Endothelial cell of hepatic sinusoid (primary cell): ENCODE measurements around the gene SCARB1.
"Not testable (repeated sequence)": the region's sequence is repeated elsewhere in the genome, so short reads cannot be mapped to it uniquely, and the experiment has no call there.

ENCODE experiments used
- in situ Hi-C: cut with HindIII; loops from 2 replicates; pipeline ENCODE4 v1.10.0; 2017; ENCODE audit warnings: low sequenced_read_pairs

Gene SCARB1

DNA sequence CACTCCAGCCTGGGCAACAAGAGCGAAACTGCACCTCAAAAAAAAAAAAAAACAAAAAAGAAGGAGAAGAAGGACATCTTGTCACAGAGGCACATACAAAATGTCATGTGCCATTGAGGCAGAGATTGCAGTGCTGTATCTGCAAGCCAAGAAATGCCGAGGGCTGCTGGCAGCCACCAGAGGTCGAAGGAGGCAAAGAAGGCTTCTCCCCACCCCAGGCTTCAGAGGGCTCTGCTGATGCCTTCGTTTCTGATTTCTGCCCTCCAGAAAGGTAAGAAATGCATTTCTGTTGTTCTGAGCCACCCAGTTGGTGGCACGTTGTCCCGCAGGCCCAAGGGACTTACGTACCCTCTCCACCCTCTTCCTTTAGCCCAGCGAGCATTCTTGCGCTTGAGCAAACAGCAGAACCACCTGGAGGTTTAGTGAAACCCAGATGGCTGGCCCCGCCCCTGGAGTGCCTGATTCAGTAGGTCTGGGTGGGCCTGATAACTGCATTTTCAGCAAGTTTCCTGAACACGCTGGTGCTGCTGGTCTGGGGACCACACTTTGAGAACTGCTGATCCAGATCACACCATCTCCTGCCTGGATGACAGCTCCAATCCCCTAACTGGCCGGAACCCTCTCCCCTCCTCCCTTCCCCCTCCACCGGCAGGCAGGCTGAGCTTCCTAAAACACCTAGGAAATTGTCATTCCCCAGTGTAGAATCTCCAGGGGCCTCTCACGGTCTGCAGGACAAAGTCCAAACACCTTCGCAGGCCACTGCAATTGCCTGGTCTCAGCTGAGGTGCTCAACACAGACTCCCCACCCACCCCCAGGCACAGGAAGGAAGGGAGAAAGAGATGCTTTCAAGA is 21.1 kb upstream of the SCARB1 start:
- in situ Hi-C loops, result no loop called here

DNA sequence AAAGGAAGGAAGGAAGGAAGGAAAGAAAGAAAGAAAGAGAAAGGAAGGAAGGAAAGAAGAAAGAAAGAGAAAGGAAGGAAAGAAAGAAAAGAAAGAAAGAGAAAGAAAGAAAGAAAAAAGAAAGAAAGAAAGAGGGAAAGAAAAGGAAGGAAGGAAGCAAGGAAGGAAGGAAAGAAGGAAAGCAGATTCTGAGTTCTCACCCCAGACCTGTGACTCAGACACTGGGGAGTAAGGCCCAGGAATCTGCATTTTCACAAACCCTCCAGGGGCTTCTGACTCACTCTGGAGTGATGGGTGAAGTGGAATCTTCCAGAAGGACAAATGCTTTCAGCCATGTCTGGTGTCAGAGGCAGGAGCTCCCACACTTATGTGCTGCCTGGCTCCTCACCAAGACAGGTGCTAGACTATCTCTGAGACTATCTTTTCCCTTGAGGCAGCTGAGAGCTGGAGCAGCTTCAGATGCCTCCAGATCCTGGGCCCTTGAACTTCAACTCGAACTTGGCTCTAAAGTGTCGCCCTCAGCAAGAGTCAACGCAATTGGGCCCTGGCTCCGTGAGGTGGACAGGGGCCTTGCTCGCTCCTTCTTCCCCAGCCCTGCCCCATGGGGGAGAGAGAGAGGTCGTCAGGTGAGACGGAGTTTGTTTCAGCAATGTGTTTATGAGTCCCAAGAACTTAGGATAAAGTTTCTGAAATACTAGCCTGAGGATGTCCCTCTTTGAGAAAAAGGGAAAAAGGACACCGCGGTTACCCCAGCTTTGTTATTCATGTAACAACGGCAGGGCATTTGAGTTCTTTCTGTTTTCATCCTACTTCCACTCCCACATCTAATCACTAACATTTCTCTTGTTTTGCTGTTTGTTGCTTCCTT is 19.8 kb upstream of the SCARB1 start:
- in situ Hi-C loops, result no loop called here

DNA sequence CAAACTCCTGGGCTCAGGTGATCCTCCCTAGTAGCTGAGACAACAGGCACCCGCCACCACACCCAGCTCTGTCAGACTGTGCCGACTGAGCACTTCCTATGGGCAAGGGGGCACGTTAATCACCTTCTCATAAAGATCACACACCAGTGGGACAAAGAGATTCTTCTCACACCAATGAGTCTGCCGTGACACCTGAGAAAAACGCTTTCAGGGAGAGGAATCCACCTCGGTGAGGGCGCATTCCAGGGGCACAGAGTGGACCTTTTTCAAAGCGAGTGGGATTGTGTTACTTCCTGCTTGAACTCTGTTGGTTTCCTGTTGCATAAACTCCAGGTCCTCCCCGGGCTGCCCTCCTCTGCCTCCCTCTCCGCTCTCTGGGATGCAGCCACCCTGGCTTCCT is 17.5 kb upstream of the SCARB1 start:
- in situ Hi-C loops, result no loop called here

DNA sequence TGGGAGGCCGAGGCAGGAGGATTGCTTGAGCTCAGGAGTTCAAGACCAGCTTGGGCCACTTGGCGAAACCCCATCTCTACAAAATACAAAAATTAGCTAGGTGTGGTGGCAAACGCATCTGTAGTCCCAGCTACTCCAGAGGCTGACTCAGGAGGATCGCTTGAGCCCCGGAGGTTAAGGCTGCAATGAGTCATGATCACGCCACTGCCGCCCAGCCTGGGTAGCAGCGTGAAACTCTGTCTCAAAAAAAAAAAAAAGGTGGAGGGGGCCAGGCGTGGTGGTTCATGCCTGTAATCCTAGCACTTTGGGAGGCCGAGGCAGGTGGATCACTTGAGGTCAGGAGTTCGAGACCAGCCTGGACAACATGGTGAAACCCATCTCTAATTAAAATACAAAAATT is 16.7 kb upstream of the SCARB1 start:
- in situ Hi-C loops, result not testable (repeated sequence)

DNA sequence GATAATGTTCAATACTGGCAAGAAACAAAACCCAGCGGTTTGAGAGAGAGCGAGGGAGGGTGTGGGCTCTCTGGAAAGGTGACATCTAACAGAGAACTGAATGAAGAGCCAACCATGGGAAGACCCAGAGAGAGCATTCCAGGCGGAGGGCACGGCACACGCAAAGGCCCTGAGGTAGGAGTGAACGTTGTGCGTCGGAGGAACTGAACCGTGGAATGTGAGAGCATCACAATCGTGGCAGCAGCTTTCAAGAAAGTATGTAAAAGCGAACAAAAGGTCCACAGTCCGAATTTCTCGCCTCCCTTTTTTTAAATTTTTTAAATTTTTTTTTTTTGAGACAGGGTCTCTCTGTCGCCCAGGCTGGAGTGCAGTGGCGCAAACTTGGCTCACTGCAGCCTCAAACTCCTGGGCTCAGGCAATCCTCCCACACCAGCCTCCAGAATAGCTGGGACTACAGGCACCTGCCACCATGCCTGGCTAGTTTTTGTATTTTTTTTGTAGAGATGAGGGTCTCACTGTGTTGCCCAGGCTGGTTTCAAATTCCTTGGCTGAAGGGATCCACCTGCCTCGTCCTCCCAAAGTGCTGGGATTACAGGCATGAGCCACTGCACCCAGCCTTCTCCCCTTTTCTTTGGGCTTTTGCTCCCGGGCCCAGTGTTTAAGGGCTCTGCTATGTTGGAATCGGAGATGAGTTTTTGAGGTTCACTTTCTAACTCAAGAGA is 15.3 kb upstream of the SCARB1 start:
- in situ Hi-C loops, result no loop called here

DNA sequence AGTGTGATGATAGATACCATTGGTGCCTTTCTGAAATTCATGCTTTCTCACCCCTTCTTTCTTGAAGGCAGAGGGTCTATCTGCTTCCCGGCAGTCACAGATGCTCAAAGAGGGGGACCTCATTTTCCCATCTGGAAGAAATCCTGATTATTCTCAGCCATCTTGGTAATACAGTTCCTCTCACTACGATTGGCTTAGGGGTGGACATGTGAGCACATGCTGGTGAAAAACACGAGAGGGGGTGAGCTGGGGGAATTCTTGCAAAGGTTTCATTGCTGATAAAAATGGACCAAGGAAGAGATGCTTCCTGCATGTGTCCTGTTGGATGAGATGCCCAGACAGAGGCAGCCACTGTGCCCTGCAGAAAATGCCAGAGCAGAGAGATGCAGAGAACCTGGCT is 13.8 kb upstream of the SCARB1 start:
- in situ Hi-C loops, result no loop called here

DNA sequence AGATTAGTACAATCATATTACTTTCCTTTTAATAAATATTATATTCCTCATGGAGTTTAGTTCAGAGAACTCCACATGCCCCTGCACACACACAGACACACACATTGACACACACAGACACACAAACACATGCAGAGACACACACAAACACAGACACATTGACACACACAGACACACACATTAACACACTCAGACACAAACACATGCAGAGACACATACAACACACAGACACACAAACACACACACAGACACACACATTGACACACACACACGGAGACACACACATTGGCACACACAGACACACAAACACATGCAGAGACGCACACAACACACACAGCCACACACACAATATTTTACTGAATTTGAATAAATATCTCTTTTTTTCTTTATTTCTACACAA is 12.5 kb upstream of the SCARB1 start:
- in situ Hi-C loops, result no loop called here

DNA sequence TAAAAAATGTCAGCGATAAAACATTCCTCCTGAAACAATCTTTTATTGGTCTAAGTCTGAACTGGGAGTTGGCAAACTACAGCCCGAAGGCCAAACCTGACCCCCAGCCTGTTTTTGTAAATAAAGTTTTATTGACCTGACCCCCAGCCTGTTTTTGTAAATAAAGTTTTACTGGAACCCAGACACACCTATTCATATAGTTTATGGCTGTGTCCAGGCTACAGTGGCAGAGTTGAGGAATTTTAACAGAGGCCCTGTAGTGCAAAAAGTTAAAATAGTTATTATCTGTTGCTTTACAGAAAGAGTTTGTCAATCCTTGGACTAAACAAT is 12.1 kb upstream of the SCARB1 start:
- in situ Hi-C loops, result no loop called here

DNA sequence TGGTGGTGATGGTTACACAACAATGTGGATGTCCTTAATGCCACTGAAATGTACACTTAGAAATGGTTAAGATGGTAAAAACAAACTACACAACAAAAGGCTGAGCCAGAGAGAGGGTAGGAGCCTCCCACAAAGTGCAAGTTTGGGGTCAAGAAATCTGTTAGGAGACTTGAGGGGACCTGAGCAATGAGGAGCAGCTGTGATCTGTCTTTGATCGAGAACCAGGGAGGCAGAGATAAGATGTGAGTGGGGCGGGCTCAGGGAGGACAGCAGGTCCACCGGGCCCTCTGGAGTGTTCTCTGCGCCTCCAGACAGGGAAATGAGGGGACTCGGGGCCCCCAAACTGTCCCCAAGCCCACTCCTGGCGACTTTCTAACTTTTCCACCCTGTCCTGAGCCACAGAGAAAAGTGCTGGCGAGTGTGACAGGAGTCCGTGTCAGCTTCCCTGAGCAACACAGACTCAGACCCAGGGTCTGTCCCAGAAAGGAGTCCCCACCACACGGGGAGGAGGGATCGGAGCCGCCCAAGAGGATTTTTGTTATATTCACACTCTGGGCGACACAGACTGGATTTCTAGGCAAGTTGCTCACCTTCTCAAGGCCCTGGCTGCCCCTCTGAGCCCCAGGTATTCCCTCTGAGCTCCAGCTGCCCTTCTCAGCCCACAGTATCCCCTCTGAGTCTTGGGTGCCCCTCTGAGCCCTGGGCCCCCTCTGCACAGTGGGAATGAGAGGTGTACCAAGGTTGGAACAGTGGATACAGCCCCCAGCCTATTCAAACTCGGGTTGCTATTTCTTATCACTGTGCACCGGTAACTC is 11.5 kb upstream of the SCARB1 start:
- in situ Hi-C loops, result no loop called here

DNA sequence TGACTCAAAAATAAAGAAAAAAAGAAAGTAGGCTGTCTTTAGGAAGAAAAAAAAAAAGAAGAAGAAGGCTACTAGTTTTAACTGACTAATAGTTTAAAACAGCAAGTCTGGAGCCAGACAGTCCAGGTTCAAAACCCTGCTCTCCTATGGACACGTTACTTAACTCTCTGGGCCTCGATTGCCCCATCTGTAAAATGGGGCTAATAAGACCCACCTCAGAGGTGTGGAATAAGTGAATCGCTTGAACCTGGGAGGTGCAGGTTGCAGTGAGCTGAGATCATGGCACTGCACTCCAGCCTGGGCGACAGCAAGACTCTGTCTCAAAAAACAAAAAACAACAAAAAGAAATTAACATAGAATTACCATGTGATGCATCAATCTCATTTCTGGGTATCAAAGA is 10.5 kb upstream of the SCARB1 start:
- in situ Hi-C loops, result no loop called here

DNA sequence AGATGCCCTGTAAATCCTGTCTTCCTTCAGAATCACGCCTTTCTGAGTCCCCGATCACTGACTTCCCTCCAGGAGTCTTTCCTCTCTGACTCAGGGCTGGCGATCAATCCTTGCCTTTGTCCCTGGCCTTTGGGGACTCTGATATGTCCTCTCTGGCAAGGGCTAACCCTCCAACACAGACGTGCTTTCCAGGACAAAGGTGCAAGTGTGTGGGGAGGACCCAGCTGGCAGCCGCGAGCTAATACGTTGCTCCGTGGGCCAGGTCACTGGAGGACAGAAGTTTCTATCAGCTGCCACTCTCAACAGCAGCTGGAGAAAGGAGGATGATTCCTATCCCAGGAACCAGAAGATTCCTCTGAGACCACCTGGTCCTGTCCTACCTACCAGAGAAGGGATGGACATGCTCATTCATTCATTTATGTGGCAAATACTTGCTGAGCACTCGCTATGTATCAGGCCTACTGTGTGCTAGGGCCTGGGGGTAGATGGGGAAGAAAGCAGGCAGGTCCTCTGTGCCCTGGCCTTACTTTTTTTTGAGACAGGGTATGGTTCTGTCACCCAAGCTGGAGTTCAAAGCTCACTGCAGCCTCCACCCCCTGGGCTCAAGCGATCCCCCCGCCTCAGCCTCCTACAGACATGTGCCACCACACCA is 8.5 kb upstream of the SCARB1 start:
- in situ Hi-C loops, result no loop called here

DNA sequence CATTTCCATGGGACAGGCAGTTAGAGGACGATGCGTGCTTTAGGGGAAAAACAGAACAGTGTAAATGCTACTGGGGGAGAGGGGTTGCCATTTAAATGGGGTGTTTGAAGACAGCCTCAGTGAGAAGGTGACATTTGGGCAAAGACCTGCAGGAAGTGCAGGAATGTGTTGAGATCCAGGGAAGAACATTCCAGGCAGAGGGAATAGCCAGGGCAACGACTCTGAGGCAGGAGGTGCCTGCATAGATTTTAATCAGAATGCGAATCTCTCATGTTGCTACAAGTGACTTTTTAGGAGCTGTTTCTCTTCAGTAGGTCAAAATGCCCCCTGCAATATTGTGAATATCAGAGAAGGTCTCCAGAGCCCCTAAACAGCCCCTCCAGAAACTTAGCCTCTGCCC is 7.6 kb upstream of the SCARB1 start:
- in situ Hi-C loops, result no loop called here

DNA sequence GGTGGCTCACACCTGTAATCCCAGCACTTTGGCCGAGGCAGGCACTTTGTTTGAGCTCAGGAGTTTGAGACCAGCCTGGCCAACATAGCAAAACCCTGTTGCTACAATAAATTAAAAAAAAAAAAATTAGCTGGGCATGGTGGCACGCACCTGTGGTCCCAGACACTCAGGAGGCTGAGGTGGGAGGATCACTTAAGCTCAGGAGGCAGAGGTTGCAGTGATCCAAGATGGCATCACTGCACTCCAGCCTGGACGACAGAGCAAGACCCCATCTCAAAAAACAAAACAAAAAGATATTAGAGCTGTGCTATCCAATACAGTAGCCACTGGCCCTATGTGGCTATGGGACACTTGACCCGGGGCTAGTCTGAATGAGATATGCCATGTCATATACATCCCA is 6.9 kb upstream of the SCARB1 start:
- in situ Hi-C loops, result no loop called here

DNA sequence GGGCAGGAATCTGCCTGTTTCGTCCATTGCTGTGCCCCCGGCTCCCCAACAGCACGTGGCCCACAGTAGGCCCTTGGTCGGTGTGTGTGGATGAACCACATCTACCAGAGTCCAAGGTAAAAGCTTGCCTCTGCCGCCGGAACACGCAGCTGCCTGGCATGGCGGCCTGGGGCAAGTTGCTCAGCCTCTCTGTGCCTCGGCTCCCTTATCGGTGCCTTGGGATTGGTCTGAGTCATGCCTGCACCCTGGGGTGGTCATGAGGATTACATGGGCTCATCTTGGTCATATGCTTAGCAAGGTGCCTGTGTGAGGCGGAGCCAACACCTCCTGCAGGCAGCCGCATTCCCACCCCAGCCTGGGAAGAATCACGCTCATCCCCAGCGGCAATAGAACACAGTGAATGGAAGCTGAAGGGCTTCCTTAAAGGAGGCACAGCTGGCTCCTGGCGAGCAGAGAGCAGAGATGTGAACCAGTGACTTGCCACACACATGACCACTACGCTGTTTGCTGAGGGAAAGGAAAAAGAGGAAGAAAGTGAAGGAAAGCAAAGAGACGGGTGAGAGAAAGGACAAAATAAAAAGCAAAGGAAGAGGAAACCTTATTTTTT is 5.5 kb upstream of the SCARB1 start:
- in situ Hi-C loops, result loop anchor here (5.0 kb wide), 1 partner anchor 82 kb away; no protein-coding TSS in a partner anchor

DNA sequence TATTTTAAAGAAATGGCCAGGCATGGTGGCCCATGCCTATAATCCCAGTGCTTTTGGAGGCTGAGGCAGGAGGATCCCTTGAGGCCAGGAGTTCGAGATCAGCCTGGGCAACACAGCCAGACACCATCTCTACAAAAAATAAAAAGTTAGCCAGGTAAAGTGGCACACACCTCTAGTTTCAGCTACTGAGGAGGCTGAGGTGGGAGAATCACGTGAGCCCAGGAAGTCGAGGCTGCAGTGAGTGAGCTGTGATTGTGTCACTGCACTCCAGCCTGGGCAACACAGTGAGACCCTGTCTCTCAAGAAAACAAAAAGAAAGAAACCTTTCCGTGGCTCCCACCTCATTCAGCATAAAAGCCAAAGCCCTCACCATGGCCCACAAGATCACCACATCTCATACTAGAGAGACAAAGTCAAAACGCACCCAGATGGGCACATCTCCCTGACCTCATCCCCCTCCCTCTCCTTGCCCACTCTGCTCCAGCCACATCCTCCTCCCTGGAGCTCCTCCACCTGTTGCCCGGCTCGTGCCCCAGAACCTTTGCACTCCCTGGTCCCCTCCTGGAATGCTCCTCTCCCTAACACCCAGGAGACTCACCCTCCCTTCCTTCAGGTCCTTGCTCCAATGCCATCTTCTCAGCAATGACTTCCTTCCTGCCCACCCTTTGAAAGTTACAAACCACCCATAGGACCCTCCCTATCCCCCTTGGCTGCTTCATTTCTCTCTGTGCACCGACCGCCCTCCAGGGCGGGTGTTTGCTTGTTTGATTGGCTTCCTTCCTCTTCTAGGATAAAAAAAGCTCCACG is 4.8 kb upstream of the SCARB1 start:
- in situ Hi-C loops, result loop anchor here (5.0 kb wide), 1 partner anchor 81 kb away; no protein-coding TSS in a partner anchor

DNA sequence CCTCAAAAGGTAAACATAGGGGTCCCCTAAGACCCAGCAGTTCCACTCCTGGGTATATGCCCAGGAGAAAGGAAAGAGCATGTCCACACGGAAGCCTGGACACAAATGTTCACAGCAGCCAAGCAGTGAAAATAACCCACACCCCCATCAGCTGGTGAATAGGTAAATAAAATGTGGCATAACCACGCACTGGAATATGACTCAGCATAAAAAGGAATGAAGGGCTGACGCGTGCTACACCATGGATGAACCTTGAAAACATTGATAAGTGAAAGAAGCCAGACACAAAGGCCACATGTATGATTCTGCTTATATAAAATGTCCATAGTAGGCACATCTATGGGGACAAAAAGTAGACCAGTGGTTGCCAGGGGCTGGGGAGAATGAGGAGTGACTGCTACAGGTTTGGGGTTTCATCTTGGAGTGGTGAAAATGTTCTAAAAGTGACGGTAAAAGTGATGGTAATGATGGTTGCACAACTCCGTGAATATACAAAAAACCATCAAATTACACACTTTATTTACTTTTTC is 3.8 kb upstream of the SCARB1 start:
- in situ Hi-C loops, result loop anchor here (5.0 kb wide), 1 partner anchor 80 kb away; no protein-coding TSS in a partner anchor

DNA sequence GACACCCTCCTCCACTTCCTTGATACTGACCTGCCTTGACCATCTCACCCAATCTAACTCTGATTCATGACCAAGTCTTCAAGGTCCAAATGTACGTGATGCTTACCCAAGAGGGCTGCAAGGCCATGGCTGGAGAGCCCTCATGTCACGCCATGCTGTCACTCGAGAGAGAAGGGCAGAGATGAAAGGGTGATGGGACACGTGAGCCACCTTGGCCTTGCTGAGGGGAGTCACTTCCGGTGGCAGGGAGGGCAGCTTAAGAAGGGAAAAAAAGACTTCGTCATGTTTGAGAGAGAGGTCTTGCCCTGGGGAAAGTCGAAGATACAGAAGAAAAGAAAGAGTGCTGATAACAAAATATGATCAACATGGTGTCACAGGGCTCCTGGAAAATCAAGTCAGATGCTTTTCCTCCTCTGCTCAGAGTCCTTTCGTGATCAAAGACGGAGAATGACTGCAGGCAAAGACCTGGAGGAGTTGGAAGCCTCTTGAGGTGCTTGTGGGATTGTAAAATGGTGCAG is 3.3 kb upstream of the SCARB1 start:
- in situ Hi-C loops, result loop anchor here (5.0 kb wide), 1 partner anchor 80 kb away; no protein-coding TSS in a partner anchor

DNA sequence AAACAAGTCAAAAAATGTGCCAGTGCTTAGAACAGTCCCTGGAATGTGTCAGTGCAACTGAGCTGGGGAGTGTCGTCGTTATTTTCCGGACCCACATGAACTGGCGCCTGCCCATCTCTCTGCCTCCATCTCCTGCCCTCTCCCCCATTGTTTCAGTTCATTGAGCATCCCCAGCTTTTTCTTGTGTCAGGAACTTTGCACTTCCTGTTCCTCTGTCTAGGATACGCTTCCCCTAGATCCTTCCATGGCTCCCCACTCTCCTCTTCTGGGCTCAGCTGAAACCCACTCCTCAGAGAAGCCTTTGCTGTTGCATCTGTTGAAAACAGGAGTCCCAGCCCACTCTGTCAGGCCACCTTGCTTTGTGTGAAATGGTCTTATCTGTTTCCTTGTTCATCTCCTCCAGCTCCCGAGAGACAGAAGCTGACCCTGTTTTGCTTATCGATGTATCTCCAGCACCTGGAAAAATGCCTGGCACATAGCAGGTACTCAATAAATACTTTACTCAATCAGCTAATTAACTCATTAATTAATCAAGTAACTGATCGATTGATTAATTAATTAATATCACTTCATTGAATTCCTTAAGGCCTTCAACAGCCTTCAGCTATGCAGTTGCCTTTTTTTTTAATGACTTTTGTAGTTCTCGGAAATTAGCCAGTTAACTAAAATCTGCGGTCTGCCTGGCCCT is 2.7 kb upstream of the SCARB1 start:
- in situ Hi-C loops, result loop anchor here (5.0 kb wide), 1 partner anchor 79 kb away; no protein-coding TSS in a partner anchor
